Measurements from ENCODE around the gene SMIM1. TPM values are rescaled to one million over a fixed set of nuclear protein-coding genes. Genes with fewer than 3 reads are reported as not detected.

Gene SMIM1
- total and polyA plus RNA-seq, 5 donors from 2014 or later: 0.62 to 1.2 (median 0.81) TPM

- peaks cover 22% of the 10 kb centered on the region for H3K36me3 Mint-ChIP-seq
- H3K27ac Mint-ChIP-seq: no peak overlapping the region
- DNase-seq (no peak), ATAC-seq (ENCODE audit: low read depth in 2 of 2) (no peak)
- no peaks in the 10 kb centered on the region for H3K9me3 ChIP-seq (ENCODE audit: control insufficient read depth in 2 of 2, low read length in 2 of 2)
- H3K4me1 Mint-ChIP-seq: peaks cover 0 to 9% (median 0%) of the 10 kb centered on the region in 4 donors
- H3K27me3 ChIP-seq (ENCODE audit: control insufficient read depth, insufficient read depth, low read length): no peaks in the 10 kb centered on the region
- H3K9me3 Mint-ChIP-seq: no peaks in the 10 kb centered on the region
- H3K36me3 ChIP-seq (ENCODE audit: control insufficient read depth, insufficient read depth, low read length): peaks cover 13% of the 10 kb centered on the region
- no peak overlapping the region for H3K27ac ChIP-seq (ENCODE audit: insufficient read depth, low read length, poor library complexity, severe bottlenecking)
- peaks cover 11% of the 10 kb centered on the region for H3K4me1 ChIP-seq (ENCODE audit: control insufficient read depth, insufficient read depth, low read length, poor library complexity, severe bottlenecking)
- no peak overlapping the region for H3K4me3 Mint-ChIP-seq
- H3K4me3 ChIP-seq (ENCODE audit: low read depth, low read length): no peak overlapping the region
- H3K27me3 Mint-ChIP-seq: no peaks in the 10 kb centered on the region
Observed at GRCh38 chr1:3777078-3777547, 4.6 kb downstream of the SMIM1 start.

GRCh38 chr1:3777647-3778589 lies 5.4 kb downstream of the SMIM1 start:
- no peak overlapping the region for H3K27ac Mint-ChIP-seq
- H3K9me3 Mint-ChIP-seq: no peaks in the 10 kb centered on the region

GRCh38 chr1:3778590-3779264 lies 6.2 kb downstream of the SMIM1 start:
- Histone ChIP-seq H3K36me3 (ENCODE audit: control insufficient read depth, insufficient read depth, low read length) (peaks cover 26% of the 10 kb centered on the region), H3K9me3 (ENCODE audit: control insufficient read depth in 2 of 2, low read length in 2 of 2) (no peaks in the 10 kb centered on the region), H3K27ac (ENCODE audit: insufficient read depth, low read length, poor library complexity, severe bottlenecking) (no peak overlapping the region), H3K4me1 (ENCODE audit: control insufficient read depth, insufficient read depth, low read length, poor library complexity, severe bottlenecking) (peaks cover 3% of the 10 kb centered on the region), H3K27me3 (ENCODE audit: control insufficient read depth, insufficient read depth, low read length) (no peaks in the 10 kb centered on the region), H3K4me3 (ENCODE audit: low read depth, low read length) (no peak overlapping the region)
- Mint-ChIP-seq H3K9me3 (no peaks in the 10 kb centered on the region), H3K27ac (no peak overlapping the region), H3K27me3 (no peaks in the 10 kb centered on the region), H3K4me1 (peaks cover 0 to 5% (median 0%) of the 10 kb centered on the region in 4 donors), H3K4me3 (no peak overlapping the region), H3K36me3 (peaks cover 27% of the 10 kb centered on the region)
- no peak for DNase-seq
- no peak for ATAC-seq (ENCODE audit: low read depth in 2 of 2)

More at GRCh38 chr1:3777647-3778589, 5.4 kb downstream of the SMIM1 start:
- Mint-ChIP-seq H3K4me1 (peaks cover 0 to 9% (median 0%) of the 10 kb centered on the region in 4 donors), H3K36me3 (peaks cover 27% of the 10 kb centered on the region), H3K4me3 (no peak overlapping the region), H3K27me3 (no peaks in the 10 kb centered on the region)
- no peak overlapping the region for H3K4me3 ChIP-seq (ENCODE audit: low read depth, low read length)
- no peak overlapping the region for H3K27ac ChIP-seq (ENCODE audit: insufficient read depth, low read length, poor library complexity, severe bottlenecking)
- no peaks in the 10 kb centered on the region for H3K27me3 ChIP-seq (ENCODE audit: control insufficient read depth, insufficient read depth, low read length)
- DNase-seq (no peak), ATAC-seq (ENCODE audit: low read depth in 2 of 2) (no peak)
- H3K9me3 ChIP-seq (ENCODE audit: control insufficient read depth in 2 of 2, low read length in 2 of 2): no peaks in the 10 kb centered on the region
- H3K4me1 ChIP-seq (ENCODE audit: control insufficient read depth, insufficient read depth, low read length, poor library complexity, severe bottlenecking): peaks cover 7% of the 10 kb centered on the region
- peaks cover 21% of the 10 kb centered on the region for H3K36me3 ChIP-seq (ENCODE audit: control insufficient read depth, insufficient read depth, low read length)

- Mint-ChIP-seq H3K27me3 (no peaks in the 10 kb centered on the region), H3K4me3 (no peak overlapping the region), H3K36me3 (peaks cover 33% of the 10 kb centered on the region), H3K9me3 (no peaks in the 10 kb centered on the region), H3K27ac (no peak overlapping the region), H3K4me1 (peaks cover 0 to 5% (median 0%) of the 10 kb centered on the region in 4 donors)
- Histone ChIP-seq H3K27me3 (ENCODE audit: control insufficient read depth, insufficient read depth, low read length) (no peaks in the 10 kb centered on the region), H3K4me3 (ENCODE audit: low read depth, low read length) (no peak overlapping the region), H3K9me3 (ENCODE audit: control insufficient read depth in 2 of 2, low read length in 2 of 2) (no peaks in the 10 kb centered on the region), H3K36me3 (ENCODE audit: control insufficient read depth, insufficient read depth, low read length) (peaks cover 32% of the 10 kb centered on the region), H3K27ac (ENCODE audit: insufficient read depth, low read length, poor library complexity, severe bottlenecking) (no peak overlapping the region), H3K4me1 (ENCODE audit: control insufficient read depth, insufficient read depth, low read length, poor library complexity, severe bottlenecking) (peaks cover 3% of the 10 kb centered on the region)
- DNase-seq: no peak
- no peak for ATAC-seq (ENCODE audit: low read depth in 2 of 2)
Observed at GRCh38 chr1:3779265-3779911, 6.8 kb downstream of the SMIM1 start.

- Mint-ChIP-seq H3K27me3 (no peaks in the 10 kb centered on the region), H3K4me1 (peaks cover 0 to 5% (median 0%) of the 10 kb centered on the region in 4 donors), H3K4me3 (no peak overlapping the region), H3K36me3 (peaks cover 35% of the 10 kb centered on the region), H3K27ac (no peak overlapping the region), H3K9me3 (no peaks in the 10 kb centered on the region)
- no peaks in the 10 kb centered on the region for H3K9me3 ChIP-seq (ENCODE audit: control insufficient read depth in 2 of 2, low read length in 2 of 2)
- no peak overlapping the region for H3K27ac ChIP-seq (ENCODE audit: insufficient read depth, low read length, poor library complexity, severe bottlenecking)
- no peak for DNase-seq
- peaks cover 3% of the 10 kb centered on the region for H3K4me1 ChIP-seq (ENCODE audit: control insufficient read depth, insufficient read depth, low read length, poor library complexity, severe bottlenecking)
- ATAC-seq (ENCODE audit: low read depth in 2 of 2): no peak
- H3K36me3 ChIP-seq (ENCODE audit: control insufficient read depth, insufficient read depth, low read length): peaks cover 36% of the 10 kb centered on the region
- H3K4me3 ChIP-seq (ENCODE audit: low read depth, low read length): no peak overlapping the region
- H3K27me3 ChIP-seq (ENCODE audit: control insufficient read depth, insufficient read depth, low read length): no peaks in the 10 kb centered on the region
Observed at GRCh38 chr1:3779912-3780416, 7.4 kb downstream of the SMIM1 start.

GRCh38 chr1:3780901-3781300 lies 8.4 kb downstream of the SMIM1 start:
- Mint-ChIP-seq H3K36me3 (peaks cover 41% of the 10 kb centered on the region), H3K9me3 (no peaks in the 10 kb centered on the region), H3K4me3 (no peak overlapping the region), H3K27ac (no peak overlapping the region), H3K27me3 (no peaks in the 10 kb centered on the region), H3K4me1 (peaks cover 0 to under 1% (median 0%) of the 10 kb centered on the region in 4 donors)
- DNase-seq (no peak), ATAC-seq (ENCODE audit: low read depth in 2 of 2) (no peak)
- Histone ChIP-seq H3K4me1 (ENCODE audit: control insufficient read depth, insufficient read depth, low read length, poor library complexity, severe bottlenecking) (peaks cover under 1% of the 10 kb centered on the region), H3K27ac (ENCODE audit: insufficient read depth, low read length, poor library complexity, severe bottlenecking) (no peak overlapping the region), H3K9me3 (ENCODE audit: control insufficient read depth in 2 of 2, low read length in 2 of 2) (no peaks in the 10 kb centered on the region), H3K36me3 (ENCODE audit: control insufficient read depth, insufficient read depth, low read length) (peaks cover 42% of the 10 kb centered on the region), H3K4me3 (ENCODE audit: low read depth, low read length) (no peak overlapping the region), H3K27me3 (ENCODE audit: control insufficient read depth, insufficient read depth, low read length) (no peaks in the 10 kb centered on the region)

GRCh38 chr1:3783651-3784474 lies 11.3 kb downstream of the SMIM1 start:
- no peaks in the 10 kb centered on the region for H3K27me3 Mint-ChIP-seq
- ATAC-seq (ENCODE audit: low read depth in 2 of 2) (no peak), DNase-seq (no peak)
- H3K36me3 ChIP-seq (ENCODE audit: control insufficient read depth, insufficient read depth, low read length): peaks cover 55% of the 10 kb centered on the region
- H3K36me3 Mint-ChIP-seq: peaks cover 41% of the 10 kb centered on the region
- peaks cover 6% of the 10 kb centered on the region for H3K4me1 ChIP-seq (ENCODE audit: control insufficient read depth, insufficient read depth, low read length, poor library complexity, severe bottlenecking)
- no peak overlapping the region for H3K4me3 Mint-ChIP-seq
- no peaks in the 10 kb centered on the region for H3K9me3 Mint-ChIP-seq
- H3K4me3 ChIP-seq (ENCODE audit: low read depth, low read length): no peak overlapping the region
- no peak overlapping the region for H3K27ac ChIP-seq (ENCODE audit: insufficient read depth, low read length, poor library complexity, severe bottlenecking)
- H3K9me3 ChIP-seq (ENCODE audit: control insufficient read depth in 2 of 2, low read length in 2 of 2): no peaks in the 10 kb centered on the region
- H3K27me3 ChIP-seq (ENCODE audit: control insufficient read depth, insufficient read depth, low read length): no peaks in the 10 kb centered on the region
- no peak overlapping the region for H3K27ac Mint-ChIP-seq
- peaks cover 0 to 6% (median 3%) of the 10 kb centered on the region in 4 donors for H3K4me1 Mint-ChIP-seq

Measured in CD4-positive, CD25-positive, alpha-beta regulatory T cell (primary cell).